DMS 273 (cell line): Measurements from ENCODE around the gene HSF5.
"Not testable (repeated sequence)": the region's sequence is repeated elsewhere in the genome, so short reads cannot be mapped to it uniquely, and the experiment has no call there.

ENCODE experiments used
- DNase-seq: peaks from one replicate; lab custom pipeline; 2025; ENCODE audit not compliant: unreplicated experiment; lab: John Stamatoyannopoulos, UW

HSF5 gene

DNA sequence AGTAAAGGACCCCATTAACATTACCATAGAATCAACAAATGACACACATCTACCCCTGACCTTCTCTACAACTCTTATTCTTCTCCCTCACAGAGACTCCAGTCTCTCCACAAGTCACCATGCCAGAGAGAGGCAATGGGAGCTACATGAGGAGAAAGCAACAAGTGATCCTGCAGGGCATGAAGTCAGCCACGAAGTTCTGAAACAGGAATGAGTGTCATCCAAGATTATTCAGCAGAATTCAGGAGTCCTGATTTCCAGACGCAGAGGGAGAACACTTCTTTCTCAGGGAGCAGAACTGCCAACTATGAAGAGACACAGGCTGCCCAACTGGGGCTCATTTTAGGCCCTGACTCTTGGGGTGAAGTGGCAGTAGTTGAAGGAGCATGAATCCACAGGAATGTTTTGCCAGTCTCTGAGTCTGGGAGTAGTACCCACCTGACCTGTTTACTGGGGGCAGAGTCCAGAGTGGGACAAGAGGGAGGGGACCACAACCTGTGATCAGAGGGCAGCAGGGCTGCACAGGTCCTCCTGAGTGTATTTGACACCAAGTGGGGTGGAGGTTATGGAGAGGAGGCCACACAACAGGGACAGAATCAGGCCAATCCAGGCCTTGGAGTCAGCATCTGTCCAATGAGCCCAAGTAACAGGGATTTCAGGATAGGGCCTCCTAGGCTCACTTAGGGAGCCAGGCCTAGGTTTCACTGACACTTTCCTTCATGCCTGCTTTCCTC lies 28.6 kb upstream of the HSF5 start:
- no peak for DNase-seq

DNA sequence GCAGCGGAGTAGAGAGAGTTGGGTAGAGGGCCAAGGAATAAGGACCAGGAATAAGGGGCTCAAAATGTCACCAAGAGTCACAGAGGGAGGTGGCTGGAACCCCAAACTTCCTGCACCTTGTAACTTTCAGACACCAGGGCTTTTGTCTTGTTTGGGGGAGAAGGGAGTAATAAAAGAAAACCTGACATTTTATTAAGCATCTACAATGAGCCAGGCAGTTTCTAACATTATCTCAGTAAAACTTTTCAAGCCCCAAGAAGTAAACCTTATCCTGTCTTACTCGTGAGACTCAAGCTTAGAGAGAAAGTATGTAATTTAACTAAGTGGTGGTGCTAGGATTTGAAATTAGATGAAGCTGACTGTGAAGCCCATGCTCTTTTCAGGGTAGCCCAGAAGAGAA lies 27.1 kb upstream of the HSF5 start:
- no peak for DNase-seq

DNA sequence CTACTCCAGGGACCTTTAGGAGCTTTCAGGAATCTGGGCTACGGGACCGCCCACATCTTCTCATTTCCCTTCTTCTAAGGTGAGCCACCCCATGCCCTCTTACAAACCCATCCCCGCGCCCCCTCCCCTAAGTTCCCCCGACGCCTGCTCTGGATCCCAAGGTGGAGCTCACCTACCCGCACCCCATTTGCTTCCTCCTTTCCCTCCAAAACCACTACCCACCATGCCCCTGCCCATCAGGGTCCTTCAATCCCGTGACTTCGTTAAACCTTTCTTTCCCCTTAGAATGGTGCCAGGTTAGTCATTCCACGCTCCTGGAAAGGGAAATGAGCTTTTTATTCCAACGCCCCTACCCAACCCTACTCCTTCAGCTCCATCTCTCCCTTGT lies 26.6 kb upstream of the HSF5 start:
- DNase-seq: no peak

GRCh38 chr17:58513965-58514769 lies 26.0 kb upstream of the HSF5 start, which contains the start of gene MTMR4:
Gene MTMR4 (minus strand): TSS chr17:58514638. CDS start chr17:58514407, 231 bp downstream.
- peak; percentile 94 for DNase-seq

GRCh38 chr17:58513267-58513964 lies 25.2 kb upstream of the HSF5 start:
- DNase-seq: peak; percentile 61

- DNase-seq: no peak
Measured at GRCh38 chr17:58510075-58510474, 21.9 kb upstream of the HSF5 start.

DNA sequence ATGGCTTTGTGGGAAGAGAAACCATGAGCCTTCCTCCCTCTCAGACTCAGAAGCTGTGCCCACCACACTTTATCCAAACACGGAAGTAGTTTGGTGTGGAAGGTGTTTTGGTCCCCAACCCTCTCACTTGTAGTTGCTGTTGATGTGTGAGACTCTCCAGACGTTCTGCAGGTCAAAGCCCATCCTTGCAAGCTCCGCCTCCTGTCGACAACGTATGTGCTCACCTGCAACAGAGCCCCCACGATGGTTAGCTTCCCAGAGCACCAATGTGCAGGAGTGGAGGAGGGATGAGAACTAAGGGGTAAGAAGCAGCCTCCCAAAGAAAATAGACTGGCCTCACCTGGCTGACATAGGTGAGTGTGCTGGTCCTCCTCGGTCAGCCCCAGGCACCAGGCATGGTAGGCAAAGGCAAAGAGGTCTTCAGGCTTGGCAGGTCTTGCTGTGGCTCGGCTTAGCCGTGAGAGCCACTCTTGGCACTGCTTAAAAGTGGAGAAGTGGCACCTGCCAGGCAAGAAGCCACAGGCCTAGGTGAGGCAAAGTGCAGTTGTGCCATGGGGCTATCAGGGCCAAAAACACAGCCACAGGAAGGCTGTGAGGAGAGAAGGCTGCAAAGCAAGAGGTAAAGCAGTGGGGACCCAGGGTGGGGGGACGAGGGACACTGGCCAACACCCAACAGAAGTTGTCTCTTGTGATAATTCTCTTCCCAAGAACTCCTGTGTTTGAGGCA lies 20.3 kb upstream of the HSF5 start:
- DNase-seq: no peak

DNA sequence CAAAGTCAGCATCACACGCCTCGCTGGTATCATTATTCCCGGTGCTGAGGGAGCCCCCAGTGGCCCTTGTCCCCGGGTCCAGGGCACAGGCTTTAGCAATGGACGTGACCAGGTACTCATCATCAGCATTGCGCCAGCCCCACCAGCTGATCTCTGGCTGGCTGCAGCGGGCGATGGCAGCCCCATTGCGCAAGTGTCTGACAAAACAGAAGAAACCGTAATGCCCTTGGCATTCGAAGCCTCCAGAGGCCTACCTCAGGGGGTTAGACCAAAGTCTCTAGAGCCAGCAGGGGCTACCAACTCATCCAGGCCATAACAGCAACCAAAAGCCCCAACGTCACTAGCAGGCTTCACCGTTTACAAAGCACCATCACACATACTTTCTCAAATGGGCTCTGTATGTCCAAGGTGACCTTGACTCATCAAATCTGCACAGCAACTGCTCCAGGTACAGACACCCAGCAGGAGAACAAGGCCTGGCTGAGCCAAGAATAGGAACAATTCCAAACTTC lies 19.0 kb upstream of the HSF5 start:
- DNase-seq: no peak

DNA sequence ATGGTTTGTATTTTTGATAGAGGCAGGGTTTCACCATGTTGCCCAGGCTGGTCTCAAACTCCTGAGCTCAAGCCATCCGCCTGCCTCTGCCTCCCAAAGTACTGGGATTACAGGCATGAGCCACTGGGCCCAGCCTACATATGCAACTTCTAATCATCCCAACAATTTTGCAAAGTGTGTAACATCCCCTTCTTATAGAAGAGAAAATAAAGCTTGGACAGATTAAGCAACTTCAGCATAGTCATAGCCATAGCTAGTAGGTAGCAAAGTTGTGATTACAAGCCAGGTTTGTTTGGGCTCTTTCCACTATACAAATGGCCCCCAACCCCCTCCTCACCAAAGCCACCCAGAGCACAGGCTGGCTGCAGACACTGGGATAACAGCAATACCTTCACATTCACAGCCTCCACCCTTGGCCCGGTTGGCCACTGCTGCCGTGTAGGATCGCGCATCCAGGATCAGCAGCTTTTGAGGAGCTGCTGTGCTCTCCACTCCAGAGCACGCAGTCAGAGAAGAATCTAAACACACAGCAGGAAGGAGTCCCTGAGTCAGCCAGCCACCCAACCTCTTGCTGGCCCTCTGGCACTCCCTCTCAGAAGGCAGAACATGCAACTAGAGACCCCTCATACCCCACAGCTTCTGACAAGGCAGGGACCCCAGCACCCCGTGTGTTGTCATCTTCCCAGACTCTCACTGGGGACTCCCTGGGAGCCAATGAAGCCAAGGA lies 18.3 kb upstream of the HSF5 start:
- DNase-seq: no peak

GRCh38 chr17:58504826-58505351 lies 16.7 kb upstream of the HSF5 start:
- no peak for DNase-seq

DNA sequence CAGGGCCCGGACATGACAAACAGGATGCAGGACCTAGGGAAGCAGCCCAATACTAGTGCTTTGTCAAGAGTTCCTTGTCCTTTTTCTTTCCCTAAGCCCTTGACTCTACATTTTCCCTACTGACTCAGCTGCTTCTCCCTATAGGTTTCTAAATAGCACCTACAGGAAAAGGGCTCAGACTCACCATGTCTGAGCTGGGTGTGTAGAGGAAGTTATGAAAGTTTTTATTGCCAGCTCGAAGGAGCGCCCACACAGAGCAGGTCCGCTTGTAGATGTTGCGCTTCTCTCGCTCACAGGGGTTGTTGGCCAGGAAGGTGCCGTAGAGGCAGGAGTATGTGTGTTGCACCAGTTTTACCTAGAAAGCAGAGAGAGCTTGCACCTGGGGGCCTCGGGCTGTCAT lies 15.7 kb upstream of the HSF5 start:
- DNase-seq: no peak

- DNase-seq: not testable (repeated sequence)
Measured at GRCh38 chr17:58503134-58503533, 14.9 kb upstream of the HSF5 start.

GRCh38 chr17:58501451-58501850 lies 13.2 kb upstream of the HSF5 start:
- DNase-seq: no peak

DNA sequence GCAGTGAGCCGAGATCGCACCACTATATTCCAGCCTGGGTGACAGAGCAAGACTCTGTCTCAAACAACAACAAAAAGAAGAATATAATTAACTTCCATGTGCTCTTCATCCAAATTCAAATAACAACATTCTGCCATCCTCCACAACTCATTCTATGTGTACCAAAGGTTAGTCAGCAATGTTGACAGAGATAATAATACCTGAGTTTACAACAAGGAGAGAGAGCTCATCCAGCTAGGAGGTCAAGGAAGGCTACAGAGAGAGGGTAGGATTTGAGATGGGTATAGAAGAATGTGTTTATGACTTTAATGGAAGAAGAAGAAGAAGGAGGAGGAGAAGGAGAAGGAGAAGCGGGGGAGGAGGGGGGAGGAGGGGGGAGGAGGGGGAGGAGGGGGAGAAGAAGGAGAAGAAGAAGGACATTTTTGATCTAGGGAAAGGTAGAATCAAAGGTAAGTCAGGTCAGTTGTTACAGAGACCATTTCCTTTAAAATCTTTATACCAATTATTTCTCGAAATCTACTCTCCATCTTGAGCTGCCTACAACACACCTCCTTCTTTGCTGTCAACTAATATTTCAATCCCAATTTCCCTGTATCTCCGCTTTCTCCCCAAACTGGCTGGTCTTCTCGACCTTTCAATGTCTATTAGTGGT lies 10.1 kb upstream of the HSF5 start:
- DNase-seq: no peak

- DNase-seq: no peak
Measured at GRCh38 chr17:58493506-58493905, 5.3 kb upstream of the HSF5 start.

GRCh38 chr17:58492238-58493121 lies 4.3 kb upstream of the HSF5 start:
- DNase-seq: no peak

- DNase-seq: no peak
Measured at GRCh38 chr17:58491510-58492045, 3.4 kb upstream of the HSF5 start.

DNA sequence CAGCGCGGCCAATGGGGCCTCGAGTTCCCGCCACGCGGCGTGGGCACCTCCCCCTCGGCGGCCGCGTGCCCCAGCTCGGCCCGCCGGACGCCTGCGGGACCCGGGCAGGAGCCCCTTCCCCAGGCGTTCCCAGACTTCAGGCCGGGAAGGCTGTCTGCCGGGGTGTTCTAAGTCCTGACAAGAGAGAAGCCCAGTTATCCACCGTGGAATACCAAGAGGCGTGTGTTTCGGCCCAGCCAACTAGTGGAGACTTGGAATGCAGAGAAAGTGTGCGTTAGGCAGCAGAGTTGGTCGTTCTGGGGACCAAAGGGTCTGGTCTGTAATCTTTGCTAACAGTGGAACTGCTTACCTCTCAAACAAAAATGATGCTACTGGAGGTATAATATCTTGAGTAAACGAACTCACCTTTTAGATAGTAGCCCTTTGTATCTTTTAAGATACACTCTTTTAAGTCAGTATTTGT lies 251 bp upstream of the HSF5 start:
- DNase-seq: no peak
